ENCODE results near the gene LRFN2. TPM values are rescaled to one million over a fixed set of nuclear protein-coding genes. Genes with fewer than 3 reads are reported as not detected.

Gene LRFN2
- total and polyA plus RNA-seq, 5 donors from 2014 or later = not detected

- Histone ChIP-seq H3K36me3 (ENCODE audit: control insufficient read depth, insufficient read depth, low read length) (no peaks in the 10 kb centered on the region), H3K4me3 (ENCODE audit: low read depth, low read length) (no peak overlapping the region), H3K9me3 (ENCODE audit: control insufficient read depth in 2 of 2, low read length in 2 of 2) (no peaks in the 10 kb centered on the region), H3K4me1 (ENCODE audit: control insufficient read depth, insufficient read depth, low read length, poor library complexity, severe bottlenecking) (no peaks in the 10 kb centered on the region), H3K27ac (ENCODE audit: insufficient read depth, low read length, poor library complexity, severe bottlenecking) (no peak overlapping the region), H3K27me3 (ENCODE audit: control insufficient read depth, insufficient read depth, low read length) (no peaks in the 10 kb centered on the region)
- Mint-ChIP-seq H3K4me3 (no peak overlapping the region), H3K27ac (no peak overlapping the region), H3K4me1 (no peaks in the 10 kb centered on the region), H3K27me3 (no peaks in the 10 kb centered on the region), H3K9me3 (peaks cover 0 to 5% (median 2%) of the 10 kb centered on the region in 7 donors), H3K36me3 (no peaks in the 10 kb centered on the region)
- DNase-seq (no peak), ATAC-seq (ENCODE audit: low read depth in 2 of 2) (no peak)
Measured at GRCh38 chr6:40373267-40373666, 213.9 kb downstream of the LRFN2 start.

DNA sequence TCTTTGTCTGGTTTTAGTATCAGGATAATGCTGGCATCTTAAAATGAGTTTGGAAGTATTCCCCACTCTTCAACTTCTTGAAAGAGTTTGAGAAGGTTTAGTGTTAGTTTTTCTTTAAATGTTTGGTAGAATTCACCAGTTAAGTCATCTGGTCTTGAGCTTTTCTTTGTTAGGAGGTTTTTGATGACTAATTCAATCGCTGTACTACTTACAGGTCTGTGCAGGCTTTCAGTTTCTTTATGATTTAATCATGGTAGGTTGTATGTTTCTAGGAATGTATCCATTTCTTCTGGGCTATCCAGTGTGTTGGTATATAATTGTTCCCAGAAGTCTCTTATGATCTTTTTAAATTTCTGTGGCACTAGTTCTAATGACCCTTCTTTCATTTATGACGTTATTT, 215.5 kb downstream of the LRFN2 start:
- no peaks in the 10 kb centered on the region for H3K27me3 ChIP-seq (ENCODE audit: control insufficient read depth, insufficient read depth, low read length)
- no peaks in the 10 kb centered on the region for H3K27me3 Mint-ChIP-seq
- H3K36me3 Mint-ChIP-seq = no peaks in the 10 kb centered on the region
- H3K36me3 ChIP-seq (ENCODE audit: control insufficient read depth, insufficient read depth, low read length) = no peaks in the 10 kb centered on the region
- no peak overlapping the region for H3K27ac ChIP-seq (ENCODE audit: insufficient read depth, low read length, poor library complexity, severe bottlenecking)
- no peaks in the 10 kb centered on the region for H3K4me1 Mint-ChIP-seq
- H3K9me3 Mint-ChIP-seq = peaks cover 0 to 4% (median 2%) of the 10 kb centered on the region in 7 donors
- H3K4me1 ChIP-seq (ENCODE audit: control insufficient read depth, insufficient read depth, low read length, poor library complexity, severe bottlenecking) = no peaks in the 10 kb centered on the region
- no peak overlapping the region for H3K4me3 ChIP-seq (ENCODE audit: low read depth, low read length)
- no peak for DNase-seq
- no peak overlapping the region for H3K4me3 Mint-ChIP-seq
- ATAC-seq (ENCODE audit: low read depth in 2 of 2) = no peak
- peaks cover 0 to under 1% of the 10 kb centered on the region in 2 experiments for H3K9me3 ChIP-seq (ENCODE audit: control insufficient read depth in 2 of 2, low read length in 2 of 2)
- H3K27ac Mint-ChIP-seq = no peak overlapping the region

- H3K9me3 Mint-ChIP-seq = peaks cover 0 to 4% (median 3%) of the 10 kb centered on the region in 7 donors
- no peak overlapping the region for H3K4me3 Mint-ChIP-seq
- no peaks in the 10 kb centered on the region for H3K36me3 ChIP-seq (ENCODE audit: control insufficient read depth, insufficient read depth, low read length)
- H3K4me3 ChIP-seq (ENCODE audit: low read depth, low read length) = no peak overlapping the region
- DNase-seq (no peak), ATAC-seq (ENCODE audit: low read depth in 2 of 2) (no peak)
- no peaks in the 10 kb centered on the region for H3K27me3 ChIP-seq (ENCODE audit: control insufficient read depth, insufficient read depth, low read length)
- no peaks in the 10 kb centered on the region for H3K4me1 Mint-ChIP-seq
- H3K36me3 Mint-ChIP-seq = no peaks in the 10 kb centered on the region
- H3K27ac Mint-ChIP-seq = no peak overlapping the region
- peaks cover 0 to 2% of the 10 kb centered on the region in 2 experiments for H3K9me3 ChIP-seq (ENCODE audit: control insufficient read depth in 2 of 2, low read length in 2 of 2)
- H3K4me1 ChIP-seq (ENCODE audit: control insufficient read depth, insufficient read depth, low read length, poor library complexity, severe bottlenecking) = no peaks in the 10 kb centered on the region
- no peak overlapping the region for H3K27ac ChIP-seq (ENCODE audit: insufficient read depth, low read length, poor library complexity, severe bottlenecking)
- H3K27me3 Mint-ChIP-seq = no peaks in the 10 kb centered on the region
Measured at GRCh38 chr6:40371095-40371494, 216.1 kb downstream of the LRFN2 start.

DNA sequence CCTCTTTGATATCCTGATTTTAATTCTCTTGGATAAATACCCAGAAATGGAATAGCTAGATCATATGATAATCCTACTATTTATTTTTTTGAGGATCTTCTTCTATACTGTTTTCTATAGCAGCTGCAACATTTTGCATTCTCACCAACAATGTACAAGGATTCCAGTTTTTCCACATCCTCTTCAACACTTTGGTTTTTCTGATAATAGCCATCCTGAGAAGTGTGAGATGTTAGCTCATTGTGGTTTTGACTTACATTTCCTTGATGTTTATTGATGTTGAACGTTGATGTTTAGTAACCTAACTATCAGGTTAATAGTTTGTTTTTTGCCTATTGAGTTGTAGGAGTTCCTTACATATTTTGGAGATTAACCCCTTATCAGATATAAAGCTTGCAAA, 217.3 kb downstream of the LRFN2 start:
- DNase-seq (no peak), ATAC-seq (ENCODE audit: low read depth in 2 of 2) (no peak)
- H3K36me3 ChIP-seq (ENCODE audit: control insufficient read depth, insufficient read depth, low read length) = no peaks in the 10 kb centered on the region
- H3K27me3 ChIP-seq (ENCODE audit: control insufficient read depth, insufficient read depth, low read length) = no peaks in the 10 kb centered on the region
- no peak overlapping the region for H3K27ac Mint-ChIP-seq
- no peaks in the 10 kb centered on the region for H3K4me1 ChIP-seq (ENCODE audit: control insufficient read depth, insufficient read depth, low read length, poor library complexity, severe bottlenecking)
- H3K36me3 Mint-ChIP-seq = no peaks in the 10 kb centered on the region
- H3K27me3 Mint-ChIP-seq = no peaks in the 10 kb centered on the region
- no peaks in the 10 kb centered on the region for H3K4me1 Mint-ChIP-seq
- H3K27ac ChIP-seq (ENCODE audit: insufficient read depth, low read length, poor library complexity, severe bottlenecking) = no peak overlapping the region
- no peak overlapping the region for H3K4me3 Mint-ChIP-seq
- peaks cover 0 to 2% of the 10 kb centered on the region in 2 experiments for H3K9me3 ChIP-seq (ENCODE audit: control insufficient read depth in 2 of 2, low read length in 2 of 2)
- peaks cover 0 to 4% (median 1%) of the 10 kb centered on the region in 7 donors for H3K9me3 Mint-ChIP-seq
- H3K4me3 ChIP-seq (ENCODE audit: low read depth, low read length) = no peak overlapping the region

DNA sequence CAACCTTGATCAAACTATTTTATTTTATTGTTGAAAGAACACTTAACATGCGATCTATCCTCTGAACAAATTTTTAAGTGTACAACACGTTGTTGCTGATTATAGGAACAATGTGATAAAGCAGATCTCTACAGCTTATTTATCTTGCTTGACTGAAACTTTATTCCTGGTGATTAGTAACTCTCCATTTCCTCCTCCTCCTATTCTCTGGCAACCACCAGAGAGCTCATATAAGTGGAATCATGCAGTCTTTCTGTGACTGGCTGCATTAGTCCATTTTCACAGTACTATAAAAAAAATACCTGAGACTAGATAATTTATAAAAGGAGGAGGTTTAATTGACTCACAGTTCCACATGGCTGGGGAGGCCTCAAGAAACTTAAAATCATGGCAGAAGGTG, 218.1 kb downstream of the LRFN2 start:
- Histone ChIP-seq H3K4me1 (ENCODE audit: control insufficient read depth, insufficient read depth, low read length, poor library complexity, severe bottlenecking) (no peaks in the 10 kb centered on the region), H3K27ac (ENCODE audit: insufficient read depth, low read length, poor library complexity, severe bottlenecking) (no peak overlapping the region), H3K4me3 (ENCODE audit: low read depth, low read length) (no peak overlapping the region), H3K36me3 (ENCODE audit: control insufficient read depth, insufficient read depth, low read length) (no peaks in the 10 kb centered on the region), H3K9me3 (ENCODE audit: control insufficient read depth in 2 of 2, low read length in 2 of 2) (peaks cover 0 to 2% of the 10 kb centered on the region in 2 experiments), H3K27me3 (ENCODE audit: control insufficient read depth, insufficient read depth, low read length) (peaks cover 2% of the 10 kb centered on the region)
- H3K4me1 Mint-ChIP-seq = no peaks in the 10 kb centered on the region
- peaks cover 0 to 5% (median 0%) of the 10 kb centered on the region in 7 donors for H3K9me3 Mint-ChIP-seq
- ATAC-seq (ENCODE audit: low read depth in 2 of 2) = no peak
- H3K27me3 Mint-ChIP-seq = no peaks in the 10 kb centered on the region
- no peak overlapping the region for H3K27ac Mint-ChIP-seq
- H3K36me3 Mint-ChIP-seq = no peaks in the 10 kb centered on the region
- DNase-seq = no peak
- H3K4me3 Mint-ChIP-seq = no peak overlapping the region

GRCh38 chr6:40362859-40363258, 224.3 kb downstream of the LRFN2 start:
- peaks cover 0 to 2% of the 10 kb centered on the region in 2 experiments for H3K9me3 ChIP-seq (ENCODE audit: control insufficient read depth in 2 of 2, low read length in 2 of 2)
- no peaks in the 10 kb centered on the region for H3K4me1 ChIP-seq (ENCODE audit: control insufficient read depth, insufficient read depth, low read length, poor library complexity, severe bottlenecking)
- H3K9me3 Mint-ChIP-seq = peaks cover 0 to 10% (median 0%) of the 10 kb centered on the region in 7 donors
- no peaks in the 10 kb centered on the region for H3K27me3 Mint-ChIP-seq
- H3K27ac ChIP-seq (ENCODE audit: insufficient read depth, low read length, poor library complexity, severe bottlenecking) = no peak overlapping the region
- no peak overlapping the region for H3K4me3 ChIP-seq (ENCODE audit: low read depth, low read length)
- no peaks in the 10 kb centered on the region for H3K36me3 Mint-ChIP-seq
- no peak overlapping the region for H3K27ac Mint-ChIP-seq
- no peak overlapping the region for H3K4me3 Mint-ChIP-seq
- H3K4me1 Mint-ChIP-seq = no peaks in the 10 kb centered on the region
- no peak for DNase-seq
- H3K36me3 ChIP-seq (ENCODE audit: control insufficient read depth, insufficient read depth, low read length) = no peaks in the 10 kb centered on the region
- peaks cover 7% of the 10 kb centered on the region for H3K27me3 ChIP-seq (ENCODE audit: control insufficient read depth, insufficient read depth, low read length)
- ATAC-seq (ENCODE audit: low read depth in 2 of 2) = no peak

DNA sequence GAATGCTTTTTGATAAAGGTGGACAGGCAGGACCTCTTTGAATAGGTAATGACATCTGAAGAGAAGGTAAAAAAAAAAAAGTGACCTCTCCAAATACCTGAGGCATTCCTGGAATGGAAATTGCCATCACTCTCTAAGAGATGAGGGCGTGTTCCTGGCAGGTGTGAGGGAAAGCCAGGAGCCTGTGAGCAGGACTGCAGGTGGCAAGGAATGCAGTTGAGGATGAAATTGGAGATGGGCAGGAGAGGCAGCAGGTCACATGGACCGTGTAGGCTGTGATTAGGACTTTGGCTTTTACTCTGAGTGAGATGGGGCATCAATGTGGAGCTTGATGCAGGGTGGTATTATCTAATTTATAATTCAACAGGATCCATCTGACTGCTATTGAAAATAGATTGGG, 227.4 kb downstream of the LRFN2 start:
- no peak overlapping the region for H3K27ac ChIP-seq (ENCODE audit: insufficient read depth, low read length, poor library complexity, severe bottlenecking)
- H3K36me3 ChIP-seq (ENCODE audit: control insufficient read depth, insufficient read depth, low read length) = no peaks in the 10 kb centered on the region
- Mint-ChIP-seq H3K27me3 (no peaks in the 10 kb centered on the region), H3K27ac (no peak overlapping the region), H3K4me3 (no peak overlapping the region), H3K36me3 (no peaks in the 10 kb centered on the region), H3K4me1 (no peaks in the 10 kb centered on the region), H3K9me3 (peaks cover 0 to 7% (median 0%) of the 10 kb centered on the region in 7 donors)
- H3K4me3 ChIP-seq (ENCODE audit: low read depth, low read length) = no peak overlapping the region
- no peaks in the 10 kb centered on the region for H3K9me3 ChIP-seq (ENCODE audit: control insufficient read depth in 2 of 2, low read length in 2 of 2)
- H3K4me1 ChIP-seq (ENCODE audit: control insufficient read depth, insufficient read depth, low read length, poor library complexity, severe bottlenecking) = no peaks in the 10 kb centered on the region
- no peak for ATAC-seq (ENCODE audit: low read depth in 2 of 2)
- H3K27me3 ChIP-seq (ENCODE audit: control insufficient read depth, insufficient read depth, low read length) = peaks cover 7% of the 10 kb centered on the region
- DNase-seq = no peak
